Liver (tissue), 3 donors: ENCODE data around the gene EFNA2.

Source experiments
- CTCF ChIP-seq: fragments of 150-350 bp; IDR thresholded peaks from 2 replicates; pipeline ENCODE4 v1.5.1; 2017; ENCODE audit warnings: improper control_type of control experiment, low read depth, low read length; ENCODE audit not compliant: missing input control
- FOXA1 ChIP-seq: IDR thresholded peaks from 2 replicates; pipeline ENCODE4 v1.6.1; 2016; ENCODE audit warnings: antibody characterized with exemption
- GABPA ChIP-seq, 2 donors: IDR thresholded peaks in 1 of 2; conservative IDR thresholded peaks in 1 of 2; 2 replicates each; pipeline ENCODE4 v1.6.1; 2016; ENCODE audit warnings: antibody characterized with exemption in 2 of 2, mild to moderate bottlenecking in 1 of 2, moderate library complexity in 1 of 2
- HNF4G ChIP-seq: IDR thresholded peaks from 2 replicates; pipeline ENCODE4 v1.6.1; 2016; ENCODE audit warnings: antibody characterized with exemption
- JUND ChIP-seq, 2 donors: IDR thresholded peaks; 2 replicates each; pipeline ENCODE4 v1.6.1; 2016; ENCODE audit warnings: antibody characterized with exemption in 2 of 2
- MAX ChIP-seq: IDR thresholded peaks from 2 replicates; pipeline ENCODE4 v1.6.1; 2016; ENCODE audit warnings: antibody characterized with exemption
- RAD21 ChIP-seq, 2 donors: IDR thresholded peaks; 2 replicates each; pipeline ENCODE4 v1.6.1; 2016; ENCODE audit warnings: antibody characterized with exemption in 2 of 2, mild to moderate bottlenecking in 2 of 2
- REST ChIP-seq: IDR thresholded peaks from 2 replicates; pipeline ENCODE4 v1.6.1; 2016; ENCODE audit warnings: antibody characterized with exemption, mild to moderate bottlenecking
- RXRA ChIP-seq, 2 donors: IDR thresholded peaks; 2 replicates each; pipeline ENCODE4 v1.6.1; 2017 to 2018; ENCODE audit warnings: antibody characterized with exemption in 2 of 2, mild to moderate bottlenecking in 1 of 2
- TAF1 ChIP-seq: conservative IDR thresholded peaks from 2 replicates; pipeline ENCODE4 v1.6.1; 2016; ENCODE audit warnings: antibody characterized with exemption, mild to moderate bottlenecking
- YY1 ChIP-seq: IDR thresholded peaks from 2 replicates; pipeline ENCODE4 v1.6.1; 2016; ENCODE audit warnings: antibody characterized with exemption, mild to moderate bottlenecking
- donor health status: healthy.
- donor health status: healthy.

- TF ChIP-seq REST (no peak), CTCF (no peak), TAF1 (no peak), HNF4G (no peak), YY1 (no peak), GABPA (IDR thresholded peaks at IDR 0.05 in 1 of 2, conservative IDR thresholded peaks at IDR 0.05 in 1 of 2) (peak in 1 of 2 donors; percentile 49), FOXA1 (no peak), JUND (IDR thresholded peaks at IDR 0.05) (no peak), RAD21 (IDR thresholded peaks at IDR 0.05) (no peak), MAX (no peak), RXRA (IDR thresholded peaks at IDR 0.05) (no peak)
These were observed 10.3 kb upstream of the EFNA2 start, which contains the start of gene FAM174C for GRCh38 chr19:1275260-1275975.
